Measurements from ENCODE around the gene SEMA4F. TPM values are rescaled to one million over a fixed set of nuclear protein-coding genes. Genes with fewer than 3 reads are reported as not detected.

SEMA4F gene
- total and polyA plus RNA-seq, 8 donors = 0.46 to 65.3 (median 3.3) TPM

DNA sequence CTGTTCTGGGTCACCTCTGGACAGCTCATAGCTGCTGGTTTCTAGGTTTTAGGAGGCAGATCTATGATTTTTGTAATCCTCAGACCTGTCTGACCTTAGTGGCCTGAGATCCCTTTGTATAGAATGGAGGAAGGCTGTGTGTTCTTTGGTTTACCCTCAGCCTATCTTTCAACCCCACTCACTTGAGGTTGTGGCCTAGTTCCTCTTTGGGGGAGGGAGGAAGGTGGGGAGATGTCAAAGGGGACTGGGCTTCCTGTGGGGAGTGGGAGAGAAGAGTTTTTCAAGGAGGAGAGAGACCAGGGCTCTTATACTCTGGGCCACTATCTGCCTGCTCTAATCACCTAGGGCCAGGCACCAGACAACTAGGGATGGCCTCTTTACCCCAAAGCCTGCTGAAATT is 28.5 kb downstream of the SEMA4F start:
- Histone ChIP-seq H3K27me3 (no peaks in the 10 kb centered on the region), H3K4me3 (no peak overlapping the region), H3K9me3 (no peaks in the 10 kb centered on the region), H3K4me1 (no peaks in the 10 kb centered on the region), H3K36me3 (peaks cover 9 to 38% (median 24%) of the 10 kb centered on the region in 4 donors), H3K27ac (no peak overlapping the region)
- DNase-seq = no peak
- intact Hi-C loops (cut with DNase I; ENCODE audit: low total_unique reads) = no loop called here
- TF ChIP-seq POLR2A (IDR thresholded peaks at IDR 0.05) (no peak), POLR2AphosphoS5 (IDR thresholded peaks at IDR 0.05) (no peak), CTCF (IDR thresholded peaks at IDR 0.05) (no peak), EP300 (IDR thresholded peaks at IDR 0.05) (no peak)

- Histone ChIP-seq H3K4me1 (no peaks in the 10 kb centered on the region), H3K27ac (no peak overlapping the region), H3K4me3 (no peak overlapping the region), H3K36me3 (peaks cover under 1 to 11% (median 7%) of the 10 kb centered on the region in 4 donors), H3K27me3 (peaks cover 0 to 3% (median 0%) of the 10 kb centered on the region in 3 donors), H3K9me3 (no peaks in the 10 kb centered on the region)
- WGBS, 5 donors = 73 to 89% (median 85%) methylated on average over 3 of the region's 3 CpGs
- intact Hi-C loops (cut with DNase I; ENCODE audit: low total_unique reads) = no loop called here
- TF ChIP-seq POLR2A (IDR thresholded peaks at IDR 0.05) = no peak
- TF ChIP-seq CTCF (IDR thresholded peaks at IDR 0.05) = no peak
- TF ChIP-seq POLR2AphosphoS5 (IDR thresholded peaks at IDR 0.05) = no peak
- TF ChIP-seq EP300 (IDR thresholded peaks at IDR 0.05) = no peak
- no peak for DNase-seq
Observed at GRCh38 chr2:74685408-74685807, 31.4 kb downstream of the SEMA4F start.

- intact Hi-C loops (cut with DNase I; ENCODE audit: low total_unique reads) = no loop called here
- H3K4me1 ChIP-seq = peaks cover 0 to 7% (median 0%) of the 10 kb centered on the region in 4 donors
Observed at GRCh38 chr2:74688881-74689280, 34.8 kb downstream of the SEMA4F start.

GRCh38 chr2:74689671-74690070 is 35.6 kb downstream of the SEMA4F start:
- no peak overlapping the region for H3K27ac ChIP-seq
- no peaks in the 10 kb centered on the region for H3K36me3 ChIP-seq
- no peaks in the 10 kb centered on the region for H3K9me3 ChIP-seq
- H3K4me1 ChIP-seq = peaks cover 0 to 15% (median 0%) of the 10 kb centered on the region in 4 donors
- no peak overlapping the region for H3K4me3 ChIP-seq
- intact Hi-C loops (cut with DNase I; ENCODE audit: low total_unique reads) = no loop called here
- DNase-seq = no peak
- H3K27me3 ChIP-seq = peaks cover 0 to 3% (median 0%) of the 10 kb centered on the region in 3 donors
- WGBS, 5 donors = 64 to 76% (median 72%) methylated on average over 3 of the region's 3 CpGs
- TF ChIP-seq POLR2AphosphoS5 (IDR thresholded peaks at IDR 0.05) = no peak
- TF ChIP-seq EP300 (IDR thresholded peaks at IDR 0.05) = no peak

More at GRCh38 chr2:74688881-74689280, 34.8 kb downstream of the SEMA4F start:
- Histone ChIP-seq H3K36me3 (no peaks in the 10 kb centered on the region), H3K27ac (no peak overlapping the region), H3K4me3 (no peak overlapping the region), H3K9me3 (no peaks in the 10 kb centered on the region), H3K27me3 (peaks cover 0 to 3% (median 0%) of the 10 kb centered on the region in 3 donors)
- WGBS, 5 donors = 76 to 86% (median 85%) methylated on average over 1 of the region's 1 CpG
- DNase-seq = no peak
- no peak for TF ChIP-seq EP300 (IDR thresholded peaks at IDR 0.05)
- no peak for TF ChIP-seq POLR2AphosphoS5 (IDR thresholded peaks at IDR 0.05)
- TF ChIP-seq POLR2A (IDR thresholded peaks at IDR 0.05) = no peak
- TF ChIP-seq CTCF (IDR thresholded peaks at IDR 0.05) = no peak

DNA sequence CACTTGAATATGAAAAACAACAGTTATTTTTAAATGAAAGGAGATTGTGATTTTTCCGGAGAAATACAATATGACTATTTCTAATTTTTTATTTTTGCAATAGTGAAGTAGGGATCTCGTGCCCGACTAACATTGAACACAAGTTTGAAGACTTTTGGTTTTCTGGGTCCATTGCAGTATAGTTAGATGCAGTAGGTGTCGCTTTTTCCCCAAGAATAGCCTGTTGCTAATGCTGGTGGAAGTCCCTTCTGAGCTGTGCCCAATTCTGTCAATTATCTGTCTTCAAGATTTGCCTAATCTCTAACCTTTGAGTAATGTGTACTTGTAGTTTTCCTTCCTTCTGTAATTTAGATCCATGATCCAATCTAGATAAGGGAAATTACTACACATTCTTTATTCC is 36.5 kb downstream of the SEMA4F start:
- intact Hi-C loops (cut with DNase I; ENCODE audit: low total_unique reads) = no loop called here
- DNase-seq = peak in 1 of 2 donors; percentile 77
- H3K36me3 ChIP-seq = no peaks in the 10 kb centered on the region
- no peak overlapping the region for H3K4me3 ChIP-seq
- peaks cover 0 to 15% (median 0%) of the 10 kb centered on the region in 4 donors for H3K4me1 ChIP-seq
- H3K27me3 ChIP-seq = peaks cover 0 to 3% (median 0%) of the 10 kb centered on the region in 3 donors
- TF ChIP-seq POLR2A (IDR thresholded peaks at IDR 0.05) (no peak), CTCF (IDR thresholded peaks at IDR 0.05) (peak in 5 of 7 experiments; percentile 27 to 67 (median 50))
- H3K27ac ChIP-seq = no peak overlapping the region
- 3 to 11% (median 6%) methylated on average over 4 of the region's 4 CpGs for WGBS, 5 donors
- H3K9me3 ChIP-seq = no peaks in the 10 kb centered on the region

Data from stomach (tissue), 9 donors.